ENCODE data around the gene CNTN6. TPM values are rescaled to one million over a fixed set of nuclear protein-coding genes. Genes with fewer than 3 reads are reported as not detected.

CNTN6 gene
- total and polyA plus RNA-seq, 2 of the 13 experiments (the other 11 are each of a cell fraction or from before 2014, with no cell fraction given) = not detected

GRCh38 chr3:1191026-1191425, 98.2 kb downstream of the CNTN6 start (continued):
- TF ChIP-seq, protein P1, sequence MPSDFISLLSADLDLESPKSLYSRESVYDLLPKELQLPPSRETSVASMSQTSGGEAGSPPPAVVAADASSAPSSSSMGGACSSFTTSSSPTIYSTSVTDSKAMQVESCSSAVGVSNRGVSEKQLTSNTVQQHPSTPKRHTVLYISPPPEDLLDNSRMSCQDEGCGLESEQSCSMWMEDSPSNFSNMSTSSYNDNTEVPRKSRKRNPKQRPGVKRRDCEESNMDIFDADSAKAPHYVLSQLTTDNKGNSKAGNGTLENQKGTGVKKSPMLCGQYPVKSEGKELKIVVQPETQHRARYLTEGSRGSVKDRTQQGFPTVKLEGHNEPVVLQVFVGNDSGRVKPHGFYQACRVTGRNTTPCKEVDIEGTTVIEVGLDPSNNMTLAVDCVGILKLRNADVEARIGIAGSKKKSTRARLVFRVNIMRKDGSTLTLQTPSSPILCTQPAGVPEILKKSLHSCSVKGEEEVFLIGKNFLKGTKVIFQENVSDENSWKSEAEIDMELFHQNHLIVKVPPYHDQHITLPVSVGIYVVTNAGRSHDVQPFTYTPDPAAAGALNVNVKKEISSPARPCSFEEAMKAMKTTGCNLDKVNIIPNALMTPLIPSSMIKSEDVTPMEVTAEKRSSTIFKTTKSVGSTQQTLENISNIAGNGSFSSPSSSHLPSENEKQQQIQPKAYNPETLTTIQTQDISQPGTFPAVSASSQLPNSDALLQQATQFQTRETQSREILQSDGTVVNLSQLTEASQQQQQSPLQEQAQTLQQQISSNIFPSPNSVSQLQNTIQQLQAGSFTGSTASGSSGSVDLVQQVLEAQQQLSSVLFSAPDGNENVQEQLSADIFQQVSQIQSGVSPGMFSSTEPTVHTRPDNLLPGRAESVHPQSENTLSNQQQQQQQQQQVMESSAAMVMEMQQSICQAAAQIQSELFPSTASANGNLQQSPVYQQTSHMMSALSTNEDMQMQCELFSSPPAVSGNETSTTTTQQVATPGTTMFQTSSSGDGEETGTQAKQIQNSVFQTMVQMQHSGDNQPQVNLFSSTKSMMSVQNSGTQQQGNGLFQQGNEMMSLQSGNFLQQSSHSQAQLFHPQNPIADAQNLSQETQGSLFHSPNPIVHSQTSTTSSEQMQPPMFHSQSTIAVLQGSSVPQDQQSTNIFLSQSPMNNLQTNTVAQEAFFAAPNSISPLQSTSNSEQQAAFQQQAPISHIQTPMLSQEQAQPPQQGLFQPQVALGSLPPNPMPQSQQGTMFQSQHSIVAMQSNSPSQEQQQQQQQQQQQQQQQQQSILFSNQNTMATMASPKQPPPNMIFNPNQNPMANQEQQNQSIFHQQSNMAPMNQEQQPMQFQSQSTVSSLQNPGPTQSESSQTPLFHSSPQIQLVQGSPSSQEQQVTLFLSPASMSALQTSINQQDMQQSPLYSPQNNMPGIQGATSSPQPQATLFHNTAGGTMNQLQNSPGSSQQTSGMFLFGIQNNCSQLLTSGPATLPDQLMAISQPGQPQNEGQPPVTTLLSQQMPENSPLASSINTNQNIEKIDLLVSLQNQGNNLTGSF (CRISPR knock-in tag; IDR thresholded peaks at IDR 0.05) = no peak
- no peak for TF ChIP-seq ZNF33B (CRISPR knock-in tag; IDR thresholded peaks at IDR 0.05)

DNA sequence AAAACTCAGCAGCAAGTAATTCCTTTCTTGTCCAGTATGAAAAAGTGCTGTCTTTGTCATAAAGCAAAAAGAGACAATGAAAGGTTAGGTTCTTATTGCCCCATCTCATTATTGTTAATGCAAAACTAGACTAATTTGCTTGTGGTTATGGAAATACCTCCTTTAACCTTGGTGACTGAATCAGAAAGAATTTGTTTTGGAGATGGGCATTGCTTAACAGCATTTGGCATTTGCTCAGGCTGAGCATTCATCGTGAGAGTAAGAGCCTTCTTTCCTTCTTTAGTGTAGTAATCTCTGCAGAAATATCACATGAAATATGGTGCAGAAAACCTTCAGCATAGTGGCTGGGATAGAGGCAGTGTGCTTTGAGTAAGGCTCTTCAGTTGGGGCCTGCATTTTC, 103.1 kb downstream of the CNTN6 start:
- in situ Hi-C loops (cut with HindIII; ENCODE audit: extremely low pct_ligation_motif_present, low pct_unique_long_range_greater_than_20kb) = no loop called here
- WGBS (ENCODE audit: low lambda C conversion rate) = 0% methylated on average over 1 of the region's 1 CpG
- ChIA-PET POLR2A (no interaction called here), CTCF (ENCODE audit: low intra/inter-chr PET ratio, low total read pairs) (no interaction called here)
- no peak for FAIRE-seq
- BruUV-seq (replicated peaks) = no TSS peak
- no peak overlapping the region for H3K4me3 ChIP-seq (replicated peaks in 1 of 3; ENCODE audit: insufficient read depth in 1 of 3, low read depth in 2 of 3, low read length in 3 of 3)
- H2AFZ ChIP-seq (ENCODE audit: low read length) = no peak overlapping the region
- peaks cover 94% of the 10 kb centered on the region for H3K9me3 ChIP-seq (ENCODE audit: low read length)
- no peak for ATAC-seq
- no peaks in the 10 kb centered on the region for H3K27me3 ChIP-seq (ENCODE audit: control insufficient read depth in 1 of 2, insufficient read depth in 2 of 2, low read length in 2 of 2)
- no peaks in the 10 kb centered on the region for H3K4me1 ChIP-seq (ENCODE audit: insufficient read depth, low read length)
- no peaks in the 10 kb centered on the region for H3K36me3 ChIP-seq (replicated peaks in 1 of 2; ENCODE audit: control insufficient read depth in 1 of 2, insufficient read depth in 2 of 2, low read length in 2 of 2)
- H3K4me2 ChIP-seq (ENCODE audit: low read depth, low read length) = no peak overlapping the region
- TF ChIP-seq RXRA (CRISPR knock-in tag; IDR thresholded peaks at IDR 0.05) (no peak), MEIS2 (CRISPR knock-in tag; IDR thresholded peaks at IDR 0.05) (no peak), RORA (CRISPR knock-in tag; IDR thresholded peaks at IDR 0.05) (no peak), FOXJ3 (CRISPR knock-in tag; IDR thresholded peaks at IDR 0.05; ENCODE audit: borderline replicate concordance) (no peak), GPN1 (CRISPR knock-in tag; IDR thresholded peaks at IDR 0.05; ENCODE audit: borderline replicate concordance) (no peak), ZNF737 (CRISPR knock-in tag; IDR thresholded peaks at IDR 0.05; ENCODE audit: borderline replicate concordance) (no peak), SSRP1 (CRISPR knock-in tag; IDR thresholded peaks at IDR 0.05) (no peak), ZNF121 (CRISPR knock-in tag; IDR thresholded peaks at IDR 0.05) (no peak), ZNF616 (CRISPR knock-in tag; IDR thresholded peaks at IDR 0.05; ENCODE audit: low read depth) (no peak), ZNF264 (CRISPR knock-in tag; IDR thresholded peaks at IDR 0.05) (no peak)
- TF ChIP-seq, protein P2, sequence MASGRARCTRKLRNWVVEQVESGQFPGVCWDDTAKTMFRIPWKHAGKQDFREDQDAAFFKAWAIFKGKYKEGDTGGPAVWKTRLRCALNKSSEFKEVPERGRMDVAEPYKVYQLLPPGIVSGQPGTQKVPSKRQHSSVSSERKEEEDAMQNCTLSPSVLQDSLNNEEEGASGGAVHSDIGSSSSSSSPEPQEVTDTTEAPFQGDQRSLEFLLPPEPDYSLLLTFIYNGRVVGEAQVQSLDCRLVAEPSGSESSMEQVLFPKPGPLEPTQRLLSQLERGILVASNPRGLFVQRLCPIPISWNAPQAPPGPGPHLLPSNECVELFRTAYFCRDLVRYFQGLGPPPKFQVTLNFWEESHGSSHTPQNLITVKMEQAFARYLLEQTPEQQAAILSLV (CRISPR knock-in tag; IDR thresholded peaks at IDR 0.05; ENCODE audit: borderline replicate concordance) = no peak
- TF ChIP-seq, protein P3, sequence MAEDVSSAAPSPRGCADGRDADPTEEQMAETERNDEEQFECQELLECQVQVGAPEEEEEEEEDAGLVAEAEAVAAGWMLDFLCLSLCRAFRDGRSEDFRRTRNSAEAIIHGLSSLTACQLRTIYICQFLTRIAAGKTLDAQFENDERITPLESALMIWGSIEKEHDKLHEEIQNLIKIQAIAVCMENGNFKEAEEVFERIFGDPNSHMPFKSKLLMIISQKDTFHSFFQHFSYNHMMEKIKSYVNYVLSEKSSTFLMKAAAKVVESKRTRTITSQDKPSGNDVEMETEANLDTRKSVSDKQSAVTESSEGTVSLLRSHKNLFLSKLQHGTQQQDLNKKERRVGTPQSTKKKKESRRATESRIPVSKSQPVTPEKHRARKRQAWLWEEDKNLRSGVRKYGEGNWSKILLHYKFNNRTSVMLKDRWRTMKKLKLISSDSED (CRISPR knock-in tag; IDR thresholded peaks at IDR 0.05) = no peak
- DNase-seq (ENCODE audit: low spot score) = no peak
- H3K27ac ChIP-seq (ENCODE audit: extremely low read length, insufficient read depth, low read length) = no peak overlapping the region
- no peaks in the 10 kb centered on the region for H3K79me2 ChIP-seq (ENCODE audit: insufficient read depth, low read length)
- intact Hi-C loops (cut with micrococcal nuclease; ENCODE audit: unreplicated experiment) = no loop called here
- H4K20me1 ChIP-seq (ENCODE audit: insufficient read depth, low read length) = no peaks in the 10 kb centered on the region
- H3K9ac ChIP-seq (ENCODE audit: insufficient read depth, low read depth, low read length) = no peak overlapping the region
